Astrocyte of the hippocampus (primary cell): Measurements from ENCODE around the gene FAM110A.
"Not testable (repeated sequence)": the region's sequence is repeated elsewhere in the genome, so short reads cannot be mapped to it uniquely, and the experiment has no call there.

Source experiments
- DNase-seq: peaks from one replicate; pipeline ENCODE4 v3.0.0; 2011; ENCODE audit warnings: low read depth, low spot score

FAM110A gene

GRCh38 chr20:873875-874607 lies 40.5 kb downstream of the FAM110A start:
- DNase-seq: no peak

DNA sequence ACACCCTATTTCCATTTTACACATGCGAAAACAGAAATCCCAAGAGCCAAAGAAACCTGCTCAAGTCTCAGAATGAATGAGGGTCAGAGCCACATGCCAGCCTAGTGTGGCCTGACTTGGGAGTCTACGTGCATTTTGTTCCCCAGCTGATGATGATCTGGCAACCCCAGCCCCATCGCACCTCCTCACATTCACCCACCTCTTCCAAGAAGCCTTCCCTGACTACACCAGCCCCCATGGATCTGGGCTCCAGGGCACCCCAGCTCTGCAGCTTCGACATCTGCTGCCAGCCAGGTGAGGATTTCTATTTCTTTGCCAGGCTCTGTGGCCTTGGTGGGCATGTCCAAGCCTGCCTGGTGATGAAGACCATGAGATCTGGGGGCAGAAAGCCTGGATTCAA lies 41.6 kb downstream of the FAM110A start:
- DNase-seq: no peak

DNA sequence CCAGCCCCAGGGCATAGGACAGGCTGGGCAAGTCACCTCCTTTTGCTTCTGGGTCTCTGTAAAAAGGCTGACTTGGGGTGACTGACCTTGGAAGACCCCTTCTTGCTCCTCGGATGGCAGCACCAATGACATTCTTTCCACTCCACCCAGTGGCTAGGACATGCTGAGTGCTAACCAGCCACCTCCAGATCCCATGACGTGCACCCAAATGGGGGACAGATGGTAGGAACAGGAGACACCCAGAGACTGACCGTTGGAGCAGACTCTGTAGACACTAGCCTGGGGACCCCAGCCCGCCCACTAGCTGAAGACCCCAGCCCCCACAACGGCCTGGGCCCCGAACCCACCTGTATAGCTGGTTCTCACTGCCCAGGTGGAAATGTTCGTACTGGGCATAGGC lies 44.3 kb downstream of the FAM110A start:
- no peak for DNase-seq

DNA sequence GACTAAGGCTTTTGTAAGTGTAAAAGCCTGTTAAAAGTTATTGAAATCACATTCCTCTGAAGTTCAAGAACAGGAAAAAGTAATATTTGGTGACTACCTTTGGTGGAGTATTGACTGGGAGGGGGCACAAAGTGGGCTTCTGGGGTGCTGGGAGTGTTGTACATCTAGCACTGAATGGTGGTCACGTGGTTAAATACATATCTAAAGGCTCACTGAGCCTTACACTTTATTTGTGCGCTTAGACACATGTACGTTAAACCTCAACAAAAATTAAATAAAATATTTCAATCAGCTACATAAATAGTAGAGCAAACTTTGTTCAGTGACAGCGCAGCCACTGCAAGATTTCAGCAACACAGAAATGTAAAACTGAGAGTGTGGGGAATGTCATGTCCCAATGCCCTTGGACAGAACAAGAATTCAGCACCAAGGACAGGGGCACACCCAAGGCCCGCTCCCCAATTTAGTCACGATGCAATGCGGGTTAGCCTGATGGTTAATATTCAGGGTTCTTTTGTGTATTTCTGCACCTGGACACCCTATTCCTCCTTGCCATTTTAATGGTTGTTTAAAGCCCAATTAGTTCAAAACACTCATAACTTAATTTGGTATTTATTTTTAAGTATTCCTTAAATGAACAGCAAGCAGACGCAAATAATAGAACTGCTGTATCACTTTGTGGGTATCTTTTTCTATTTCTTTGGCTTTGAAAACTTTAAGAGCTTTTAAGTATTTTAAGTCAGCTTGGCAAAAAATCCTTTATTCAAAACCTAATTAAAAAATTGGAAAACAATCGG lies 45.2 kb downstream of the FAM110A start:
- peak; percentile 67 for DNase-seq

- DNase-seq: no peak
Observed at GRCh38 chr20:879626-880025, 46.1 kb downstream of the FAM110A start.

DNA sequence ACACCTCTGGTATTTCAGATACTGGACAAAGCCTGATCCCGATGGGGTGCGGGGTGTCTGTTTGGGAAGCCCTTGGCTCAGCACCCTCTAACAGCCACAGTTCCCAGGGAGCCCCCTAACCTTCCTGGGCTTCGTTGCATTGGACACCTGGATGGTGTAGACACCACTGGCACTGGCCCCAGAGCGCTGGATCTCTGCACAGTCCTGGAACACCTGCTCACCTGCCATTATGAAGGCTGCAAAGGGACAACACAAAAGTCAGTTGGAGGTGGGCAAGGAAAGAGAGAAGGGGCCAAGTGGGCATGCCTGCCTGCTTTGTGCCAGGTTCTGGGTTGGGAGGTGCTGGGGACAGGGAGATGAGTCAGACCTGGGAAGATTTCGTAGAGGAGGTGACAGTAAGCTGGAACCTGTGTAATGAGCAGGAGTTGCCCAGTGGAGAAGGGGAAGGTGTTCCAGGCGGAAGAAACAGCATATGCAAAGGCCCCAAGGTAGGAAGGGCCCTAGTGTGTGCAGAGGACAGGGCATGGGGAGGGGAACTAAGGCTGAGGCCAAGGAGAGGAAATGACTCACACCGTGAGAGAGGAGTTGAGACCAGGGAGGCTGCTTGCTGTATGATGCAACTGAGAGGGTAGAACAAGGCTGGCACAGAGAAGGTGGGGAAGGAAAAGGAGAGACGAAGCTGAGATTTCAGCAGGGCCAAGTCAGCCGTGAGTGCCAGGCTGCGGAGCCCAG lies 47.7 kb downstream of the FAM110A start:
- peak; percentile 7 for DNase-seq

DNA sequence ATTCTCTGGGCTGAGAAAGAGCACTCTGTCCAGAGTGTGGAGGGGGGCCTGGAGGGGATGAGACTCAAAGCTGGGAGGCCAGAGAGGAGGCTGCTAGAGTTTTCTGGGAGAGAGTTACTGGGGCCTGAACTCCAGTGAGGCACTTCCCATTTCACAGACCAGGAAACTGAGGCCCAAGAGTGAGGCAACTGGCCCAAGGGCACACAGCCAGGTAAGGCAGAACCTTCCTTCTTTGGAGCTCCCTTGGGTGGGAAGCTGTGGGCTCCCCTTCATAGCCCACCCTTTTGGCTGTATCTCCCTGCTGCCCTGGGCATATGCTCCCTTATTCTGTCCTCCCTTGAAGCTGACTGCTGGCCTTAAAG lies 48.2 kb downstream of the FAM110A start:
- DNase-seq: no peak

- peak; percentile 65 for DNase-seq
Observed at GRCh38 chr20:884983-885952, 51.8 kb downstream of the FAM110A start.

GRCh38 chr20:887137-887536 lies 53.6 kb downstream of the FAM110A start:
- no peak for DNase-seq

GRCh38 chr20:888057-888456 lies 54.5 kb downstream of the FAM110A start:
- DNase-seq: no peak

DNA sequence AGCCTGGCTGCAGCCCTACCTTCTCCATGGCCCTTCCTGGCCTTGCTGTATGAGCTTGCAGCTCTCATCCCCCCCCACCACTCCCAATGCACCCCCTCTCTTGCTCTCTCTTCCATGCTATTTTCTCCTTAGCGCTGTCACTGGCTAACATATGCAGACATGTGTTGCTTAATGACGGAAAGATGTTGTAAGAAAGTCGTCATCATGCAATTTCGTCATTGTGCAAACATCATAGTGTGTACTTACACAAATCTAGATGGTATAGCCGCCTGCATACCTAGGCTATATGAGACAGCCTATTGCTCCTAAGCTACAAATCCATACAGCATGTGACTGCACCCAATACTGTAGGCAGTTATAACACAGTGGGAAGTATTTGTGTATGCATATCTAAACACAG lies 55.6 kb downstream of the FAM110A start:
- no peak for DNase-seq

DNA sequence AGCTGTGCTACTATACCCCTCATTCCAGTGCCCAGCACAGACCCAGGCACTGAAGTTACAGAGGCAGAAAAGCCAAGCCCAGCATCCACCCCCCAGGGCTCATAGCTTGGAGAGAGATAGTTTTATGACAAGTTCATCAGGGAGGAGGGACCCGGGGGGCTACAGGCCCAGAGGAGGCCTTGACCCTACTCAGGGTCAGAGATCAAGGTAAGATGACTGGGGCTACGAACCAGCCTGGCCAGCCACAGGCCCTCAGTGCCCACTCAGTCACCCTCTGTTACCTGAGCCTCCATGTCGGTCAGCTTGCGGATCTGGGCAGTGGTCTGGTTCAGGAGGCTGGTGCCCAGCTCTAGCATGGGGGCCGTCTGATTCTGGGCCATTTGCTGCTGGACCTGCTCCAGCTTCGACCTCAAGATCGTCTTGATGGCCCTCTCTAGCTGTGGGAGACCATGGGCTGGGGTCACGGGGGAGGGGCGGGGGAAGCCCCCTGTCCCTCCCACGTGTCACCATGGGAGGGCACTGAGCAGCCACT lies 56.5 kb downstream of the FAM110A start:
- no peak for DNase-seq

DNA sequence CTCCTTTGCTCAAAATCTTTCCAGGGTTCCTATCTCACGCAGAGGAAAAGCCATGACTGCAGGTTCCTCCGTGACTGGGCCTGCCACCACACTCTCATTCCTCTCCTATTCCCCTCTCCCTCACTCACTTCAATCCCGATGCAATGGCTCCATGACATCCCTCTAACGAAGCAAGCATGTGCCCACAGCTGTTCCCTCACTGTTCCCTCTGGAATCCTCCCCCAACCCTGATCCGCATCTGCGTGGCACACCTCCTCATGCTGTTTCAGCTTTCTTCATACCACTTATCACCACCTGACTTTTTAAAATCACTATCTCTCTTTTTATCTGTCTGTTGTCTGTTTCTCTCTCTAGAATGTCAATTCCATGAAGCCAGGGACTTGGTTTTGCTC lies 57.1 kb downstream of the FAM110A start:
- DNase-seq: no peak

DNA sequence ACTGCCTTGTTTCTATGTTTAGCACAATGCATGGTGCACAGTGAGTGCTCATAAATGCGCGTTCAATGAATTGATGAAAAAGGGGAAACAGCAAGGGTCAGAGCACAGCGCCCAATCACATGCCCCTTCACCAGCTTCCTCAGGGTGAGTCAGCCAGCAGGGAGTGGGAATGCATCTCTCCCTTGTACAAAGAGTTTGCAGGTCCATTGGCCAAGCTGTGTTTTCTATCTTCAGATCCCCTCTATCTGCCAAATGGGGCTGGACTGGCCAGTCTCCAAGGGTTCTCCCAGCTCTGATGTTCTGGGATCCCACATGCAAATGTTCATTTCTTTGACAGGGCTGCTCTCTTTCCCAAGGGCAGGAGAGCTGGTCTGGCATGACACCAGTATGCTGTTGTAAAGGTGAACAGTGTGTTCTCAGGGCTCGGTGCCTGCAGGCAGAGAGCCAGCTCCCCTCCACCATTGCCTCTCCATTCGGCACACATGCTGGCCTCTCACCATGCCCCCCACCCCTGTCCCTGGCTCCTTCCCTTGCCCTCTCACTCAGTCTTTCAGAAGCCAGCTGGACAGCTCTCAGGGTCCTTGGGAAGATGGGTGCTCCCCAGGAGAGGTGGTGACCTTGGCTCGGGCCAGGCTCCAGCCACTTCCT lies 57.7 kb downstream of the FAM110A start:
- peak; percentile 9 for DNase-seq

GRCh38 chr20:891706-892080 lies 58.2 kb downstream of the FAM110A start:
- DNase-seq: peak; percentile 66

DNA sequence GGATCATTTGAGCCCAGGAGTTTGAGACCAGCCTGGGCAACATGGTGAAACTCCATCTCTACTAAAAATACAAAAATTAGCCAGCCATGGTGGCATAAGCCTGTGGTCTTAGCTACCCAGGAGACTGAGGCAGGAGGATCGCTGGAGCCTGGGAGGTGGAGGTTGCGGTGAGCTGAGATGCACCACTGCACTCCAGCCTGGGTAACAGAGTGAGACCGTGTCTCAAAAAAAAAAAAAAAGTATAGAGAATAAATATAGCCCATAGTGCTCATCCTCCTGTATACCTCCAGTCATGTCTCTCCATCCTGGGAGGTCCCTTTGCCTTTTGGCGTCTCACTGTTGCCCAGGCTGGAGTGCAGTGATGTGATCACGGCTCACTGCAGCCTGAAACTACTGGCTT lies 58.9 kb downstream of the FAM110A start:
- DNase-seq: not testable (repeated sequence)
